Effector memory CD4-positive, alpha-beta T cell (primary cell): Measurements from ENCODE around the gene SLC4A1AP.
"Not testable (repeated sequence)": the region's sequence is repeated elsewhere in the genome, so short reads cannot be mapped to it uniquely, and the experiment has no call there.

ENCODE experiments used
- DNase-seq, 3 donors: peaks; one replicate each; pipeline ENCODE4 v3.0.0-alpha.2; 2020
- H3K27ac ChIP-seq: 2 replicates; pipeline ENCODE4 v1.7.0; 2013; ENCODE audit warnings: mild to moderate bottlenecking, low read length, moderate library complexity; ENCODE audit not compliant: insufficient read depth, poor library complexity, severe bottlenecking
- H3K27me3 ChIP-seq: replicated peaks from 2 replicates; pipeline ENCODE4 v1.7.0; 2013; ENCODE audit warnings: mild to moderate bottlenecking, low read length; ENCODE audit not compliant: insufficient read depth, control insufficient read depth, poor library complexity, severe bottlenecking
- H3K36me3 ChIP-seq: 2 replicates; pipeline ENCODE4 v1.7.0; 2013; ENCODE audit warnings: mild to moderate bottlenecking, low read length, moderate library complexity; ENCODE audit not compliant: control insufficient read depth, insufficient read depth
- H3K4me1 ChIP-seq: 2 replicates; pipeline ENCODE4 v1.7.0; 2013; ENCODE audit warnings: low read length, mild to moderate bottlenecking; ENCODE audit not compliant: control insufficient read depth, insufficient read depth, poor library complexity, severe bottlenecking
- H3K4me3 ChIP-seq: 2 replicates; pipeline ENCODE4 v1.7.0; 2013; ENCODE audit warnings: low read length, low read depth, mild to moderate bottlenecking; ENCODE audit not compliant: insufficient read depth, poor library complexity, severe bottlenecking
- H3K9me3 ChIP-seq: 2 replicates; pipeline ENCODE4 v1.7.0; 2013; ENCODE audit warnings: mild to moderate bottlenecking, low read length, moderate library complexity; ENCODE audit not compliant: control insufficient read depth

The SLC4A1AP gene

DNA sequence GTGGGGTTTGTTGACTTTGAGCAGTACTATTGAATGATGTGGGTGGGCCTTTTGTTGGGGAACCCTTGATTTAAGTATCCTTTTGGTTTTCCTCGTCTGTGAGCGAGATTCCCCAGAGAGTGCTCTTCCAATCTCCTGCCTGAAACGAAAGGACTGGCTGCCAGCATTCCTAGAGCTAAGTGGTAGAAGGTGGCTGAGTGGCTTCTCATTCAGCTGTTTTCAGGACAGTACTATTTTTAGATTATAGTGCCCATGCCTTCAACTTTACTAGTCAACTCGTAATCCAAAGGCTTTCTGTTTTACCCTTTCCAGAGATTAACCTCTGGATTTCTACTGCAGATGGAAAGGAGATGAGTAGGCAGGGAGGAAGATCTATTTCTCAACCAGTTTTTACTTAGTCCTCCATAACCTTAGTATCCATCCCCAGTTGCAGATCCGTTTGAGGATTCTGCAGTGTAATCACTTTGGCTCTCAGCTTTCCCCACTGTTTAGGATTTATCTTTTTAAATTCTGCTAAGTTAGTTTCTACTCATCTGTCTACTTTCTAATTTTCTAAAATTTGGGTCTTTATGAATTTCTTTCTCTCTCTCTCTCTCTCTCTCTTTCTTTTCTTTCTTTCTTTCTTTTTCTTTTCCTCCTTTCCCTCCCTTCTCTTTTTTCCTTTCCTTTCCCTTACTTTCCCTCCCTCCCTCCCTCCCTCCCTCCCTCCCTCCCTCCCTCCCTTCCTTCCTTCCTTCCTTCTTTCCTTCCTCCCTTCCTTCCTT is 9.2 kb downstream of the SLC4A1AP start:
- H3K36me3 ChIP-seq, result peaks cover 50% of the 10 kb centered on the region
- H3K4me3 ChIP-seq, result no peak overlapping the region
- H3K27ac ChIP-seq, result no peak overlapping the region
- H3K4me1 ChIP-seq, result no peaks in the 10 kb centered on the region
- no peak for DNase-seq
- H3K9me3 ChIP-seq, result no peaks in the 10 kb centered on the region
- no peaks in the 10 kb centered on the region for H3K27me3 ChIP-seq

DNA sequence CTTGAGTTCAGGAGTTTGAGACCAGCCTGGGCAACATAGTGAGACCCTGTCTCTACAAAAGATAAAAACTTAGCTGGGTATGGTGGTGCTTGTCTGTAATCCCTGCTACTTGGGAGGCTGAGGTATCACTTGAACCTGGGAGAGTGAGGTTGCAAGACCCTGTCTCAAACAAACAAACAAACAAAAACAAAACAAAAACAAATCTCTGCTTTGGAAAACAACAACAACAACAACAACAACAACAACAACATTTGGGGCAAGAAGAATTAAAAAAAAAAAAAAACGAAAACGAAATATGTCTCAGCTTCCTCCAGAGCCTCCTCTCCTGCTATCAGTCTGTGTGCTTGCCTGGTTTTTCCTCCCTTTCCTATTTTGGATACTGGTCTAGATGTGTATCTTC is 16.9 kb downstream of the SLC4A1AP start:
- H3K4me1 ChIP-seq, result no peaks in the 10 kb centered on the region
- H3K9me3 ChIP-seq, result no peaks in the 10 kb centered on the region
- H3K27ac ChIP-seq, result no peak overlapping the region
- no peaks in the 10 kb centered on the region for H3K27me3 ChIP-seq
- no peak overlapping the region for H3K4me3 ChIP-seq
- peaks cover 60% of the 10 kb centered on the region for H3K36me3 ChIP-seq
- DNase-seq, result no peak

DNA sequence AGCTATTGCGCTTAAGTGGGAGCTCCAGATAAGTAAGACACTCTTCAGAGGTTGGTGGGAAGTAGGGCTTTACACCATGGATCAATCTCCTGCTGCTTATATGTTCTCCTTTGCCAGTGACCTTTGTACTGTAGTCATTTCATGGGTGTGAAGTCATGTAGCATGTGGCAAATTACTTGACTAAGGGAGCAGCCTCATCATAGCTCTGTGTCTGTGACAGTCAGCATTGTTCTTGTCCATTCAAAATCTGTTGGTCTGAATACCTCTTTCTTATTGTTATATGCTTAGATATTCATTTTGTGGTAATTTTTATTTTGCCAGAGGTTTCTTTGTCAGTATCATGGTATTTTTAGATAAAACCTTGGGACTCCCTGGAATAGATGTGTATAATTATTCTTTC is 18.2 kb downstream of the SLC4A1AP start:
- Histone ChIP-seq H3K27me3 (no peaks in the 10 kb centered on the region), H3K4me1 (no peaks in the 10 kb centered on the region), H3K4me3 (no peak overlapping the region), H3K27ac (no peak overlapping the region), H3K9me3 (no peaks in the 10 kb centered on the region), H3K36me3 (peaks cover 60% of the 10 kb centered on the region)
- no peak for DNase-seq

DNA sequence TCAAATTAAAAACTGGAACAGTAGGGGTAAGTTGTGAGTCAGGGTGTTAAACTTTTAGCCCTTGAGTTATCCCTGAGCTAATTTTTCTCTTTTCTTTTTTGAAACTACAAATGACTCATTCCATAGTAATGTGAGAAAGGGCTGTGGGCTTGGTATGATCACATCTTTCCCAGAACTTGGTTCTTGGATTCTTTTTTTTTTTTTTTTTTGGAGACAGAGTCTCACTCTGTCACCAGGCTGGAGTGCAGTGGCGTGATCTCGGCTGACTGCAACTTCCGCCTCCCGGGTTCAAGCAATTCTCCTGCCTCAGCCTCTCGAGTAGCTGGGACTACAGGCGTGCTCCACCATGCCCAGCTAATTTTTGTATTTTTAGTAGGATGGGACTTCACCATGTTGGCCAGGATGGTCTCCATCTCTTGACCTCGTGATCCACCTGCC is 18.7 kb downstream of the SLC4A1AP start:
- H3K27me3 ChIP-seq, DNase-seq, H3K9me3 ChIP-seq, H3K4me1 ChIP-seq, H3K4me3 ChIP-seq, H3K27ac ChIP-seq: not testable (repeated sequence)
- peaks cover 59% of the 10 kb centered on the region for H3K36me3 ChIP-seq

- H3K27me3 ChIP-seq, result no peaks in the 10 kb centered on the region
- H3K4me3 ChIP-seq, result no peak overlapping the region
- peak; percentile 59 to 80 (median 68) for DNase-seq
- peaks cover 47% of the 10 kb centered on the region for H3K36me3 ChIP-seq
- H3K27ac ChIP-seq, result no peak overlapping the region
- H3K4me1 ChIP-seq, result no peaks in the 10 kb centered on the region
- H3K9me3 ChIP-seq, result no peaks in the 10 kb centered on the region
These were observed 19.8 kb downstream of the SLC4A1AP start for GRCh38 chr2:27683390-27684071.

- not testable (repeated sequence) for H3K27me3 ChIP-seq, H3K27ac ChIP-seq, H3K4me1 ChIP-seq, H3K9me3 ChIP-seq, DNase-seq, H3K4me3 ChIP-seq
- H3K36me3 ChIP-seq, result peaks cover 43% of the 10 kb centered on the region
These were observed 21.3 kb downstream of the SLC4A1AP start for GRCh38 chr2:27685006-27685405.

DNA sequence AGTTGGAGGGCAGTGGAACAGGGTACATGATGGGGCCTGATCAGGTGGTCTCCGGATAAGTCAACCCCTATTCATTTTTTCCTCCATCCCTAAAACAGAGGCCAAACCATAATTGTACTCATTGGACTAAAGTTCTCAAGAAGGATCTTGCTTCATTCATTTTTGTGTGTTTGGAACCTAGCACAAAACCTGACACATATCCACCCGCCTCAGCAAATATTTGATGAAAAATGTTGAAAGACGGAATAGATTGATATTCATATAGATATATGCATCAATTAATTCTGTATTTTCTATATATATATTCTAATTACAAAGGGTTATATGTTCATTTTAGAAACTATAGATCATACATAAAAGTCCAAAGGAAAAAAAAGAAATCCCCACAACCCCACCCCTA is 21.9 kb downstream of the SLC4A1AP start:
- no peak for DNase-seq
- H3K36me3 ChIP-seq, result peaks cover 41% of the 10 kb centered on the region
- no peaks in the 10 kb centered on the region for H3K4me1 ChIP-seq
- no peak overlapping the region for H3K27ac ChIP-seq
- no peaks in the 10 kb centered on the region for H3K27me3 ChIP-seq
- H3K9me3 ChIP-seq, result no peaks in the 10 kb centered on the region
- H3K4me3 ChIP-seq, result no peak overlapping the region

DNA sequence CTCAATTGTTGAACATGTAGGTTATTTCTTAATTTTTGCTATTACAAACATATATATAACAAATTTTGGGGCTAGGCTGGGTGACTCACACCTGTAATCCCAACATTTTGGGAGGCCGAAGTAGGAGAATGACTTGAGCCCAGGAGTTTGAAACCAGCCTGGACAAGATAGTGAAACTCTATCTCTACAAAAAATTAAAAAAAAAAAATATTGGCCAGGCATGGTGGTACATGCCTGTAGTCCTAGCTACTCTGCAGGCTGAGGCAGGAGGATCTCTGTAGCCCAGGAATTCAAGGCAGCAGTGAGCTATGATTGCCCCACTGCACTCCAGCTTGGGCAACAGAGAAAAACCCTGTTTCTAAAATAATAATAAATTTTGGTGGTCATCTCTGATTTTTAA is 23.5 kb downstream of the SLC4A1AP start:
- Histone ChIP-seq H3K4me3 (no peak overlapping the region), H3K36me3 (peaks cover 35% of the 10 kb centered on the region), H3K4me1 (no peaks in the 10 kb centered on the region), H3K27ac (no peak overlapping the region), H3K9me3 (no peaks in the 10 kb centered on the region), H3K27me3 (no peaks in the 10 kb centered on the region)
- no peak for DNase-seq

DNA sequence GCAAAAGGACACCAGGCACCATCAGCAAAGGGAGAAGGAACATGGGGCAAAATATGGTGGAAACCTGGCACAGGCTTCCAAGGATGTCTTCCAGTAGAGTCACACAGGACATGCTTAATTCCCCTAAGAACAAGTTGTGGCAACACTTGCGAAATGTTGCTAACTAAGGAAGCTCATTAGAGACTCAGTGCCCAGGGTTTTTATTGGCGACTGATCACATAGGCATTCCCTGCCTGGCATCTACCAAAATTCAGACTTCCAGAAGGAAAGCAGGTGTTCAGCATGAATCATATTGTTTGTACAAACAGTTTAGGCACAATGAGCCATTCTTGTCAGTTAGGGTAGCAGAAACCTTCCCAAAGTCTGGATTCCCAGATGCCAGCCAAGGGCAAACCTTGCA is 25.7 kb downstream of the SLC4A1AP start:
- Histone ChIP-seq H3K27me3 (no peaks in the 10 kb centered on the region), H3K4me1 (no peaks in the 10 kb centered on the region), H3K9me3 (no peaks in the 10 kb centered on the region), H3K36me3 (peaks cover 41% of the 10 kb centered on the region), H3K4me3 (no peak overlapping the region), H3K27ac (no peak overlapping the region)
- no peak for DNase-seq

GRCh38 chr2:27690052-27690451 is 26.4 kb downstream of the SLC4A1AP start:
- Histone ChIP-seq H3K4me1 (no peaks in the 10 kb centered on the region), H3K4me3 (no peak overlapping the region), H3K9me3 (no peaks in the 10 kb centered on the region), H3K36me3 (peaks cover 41% of the 10 kb centered on the region), H3K27ac (no peak overlapping the region), H3K27me3 (no peaks in the 10 kb centered on the region)
- DNase-seq, result no peak
